ENCODE measurements around the gene CHORDC1.
"Not testable (repeated sequence)": the region's sequence is repeated elsewhere in the genome, so short reads cannot be mapped to it uniquely, and the experiment has no call there.

CHORDC1 gene

GRCh38 chr11:90222459-90223247 is at the start of gene CHORDC1:
Gene CHORDC1, minus strand, starts transcription at chr11:90223049. Its CDS starts 95 bp downstream, at chr11:90222954.
- DNase-seq (ENCODE audit: low read depth in 2 of 2), result peak; percentile 92 to 93

DNA sequence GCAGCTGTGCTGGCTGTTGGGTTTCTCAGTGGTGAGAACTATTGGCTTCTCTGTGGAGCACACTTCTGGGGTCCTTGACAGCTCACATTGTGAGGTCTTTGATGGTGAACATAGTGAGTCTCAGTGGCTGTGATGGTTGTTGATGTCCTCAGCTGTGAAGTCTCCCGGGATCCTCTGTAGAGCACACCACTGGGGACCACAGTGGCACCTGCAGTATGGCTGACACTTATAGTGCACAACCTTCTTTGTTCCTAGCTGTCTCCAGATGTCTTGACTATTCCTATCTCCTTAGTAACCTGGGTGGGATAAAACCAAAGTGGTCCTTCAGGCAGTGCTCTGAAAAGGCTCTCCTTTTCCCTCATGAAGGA is 34.3 kb upstream of the CHORDC1 start:
- no peak for DNase-seq (ENCODE audit: low read depth in 2 of 2)

- no peak for DNase-seq (ENCODE audit: low read depth in 2 of 2)
These were observed 33.7 kb upstream of the CHORDC1 start for GRCh38 chr11:90256404-90257157.

GRCh38 chr11:90254065-90254464 is 31.2 kb upstream of the CHORDC1 start:
- no peak for DNase-seq (ENCODE audit: low read depth in 2 of 2)

DNA sequence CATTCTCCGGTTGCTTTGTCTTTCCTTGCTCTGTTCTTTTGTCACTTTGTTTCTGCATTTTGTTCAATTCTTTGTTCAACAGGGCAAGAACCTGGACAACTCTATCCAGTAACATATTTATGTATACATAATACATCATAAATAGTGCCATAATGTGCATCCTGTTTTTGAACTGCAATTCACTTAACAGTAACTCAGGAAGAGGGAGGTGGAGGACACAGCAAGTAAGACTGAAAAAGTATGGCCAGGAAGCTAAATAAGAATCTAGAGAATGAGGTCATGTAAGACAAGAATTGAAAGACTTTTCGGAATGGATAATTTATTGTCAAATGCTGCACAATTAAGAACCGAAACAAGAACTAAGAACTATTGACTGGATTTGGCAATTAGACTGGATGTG is 29.2 kb upstream of the CHORDC1 start:
- DNase-seq (ENCODE audit: low read depth in 2 of 2), result no peak

- no peak for DNase-seq (ENCODE audit: low read depth in 2 of 2)
These were observed 28.8 kb upstream of the CHORDC1 start for GRCh38 chr11:90251599-90251998.

GRCh38 chr11:90250970-90251369 is 28.1 kb upstream of the CHORDC1 start:
- no peak for DNase-seq (ENCODE audit: low read depth in 2 of 2)

DNA sequence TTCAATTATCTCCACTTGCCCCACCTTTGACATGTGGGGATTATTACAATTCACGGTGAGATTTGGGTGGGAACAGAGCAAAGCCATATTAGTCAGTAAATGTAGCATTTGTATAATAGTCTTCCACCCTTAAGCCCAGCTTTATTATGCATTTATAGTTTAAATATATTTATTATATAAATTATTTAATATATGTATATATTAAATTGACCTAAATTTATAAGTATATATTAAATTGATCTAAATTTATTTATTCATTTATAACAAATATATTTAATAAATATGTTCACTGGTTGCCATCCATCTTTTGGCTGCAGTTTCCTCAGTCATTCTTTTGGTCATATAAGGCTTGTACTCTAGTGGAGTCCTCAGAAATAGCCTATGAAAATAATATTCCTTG is 23.6 kb upstream of the CHORDC1 start:
- no peak for DNase-seq (ENCODE audit: low read depth in 2 of 2)

GRCh38 chr11:90243534-90243933 is 20.7 kb upstream of the CHORDC1 start:
- DNase-seq (ENCODE audit: low read depth in 2 of 2), result no peak

DNA sequence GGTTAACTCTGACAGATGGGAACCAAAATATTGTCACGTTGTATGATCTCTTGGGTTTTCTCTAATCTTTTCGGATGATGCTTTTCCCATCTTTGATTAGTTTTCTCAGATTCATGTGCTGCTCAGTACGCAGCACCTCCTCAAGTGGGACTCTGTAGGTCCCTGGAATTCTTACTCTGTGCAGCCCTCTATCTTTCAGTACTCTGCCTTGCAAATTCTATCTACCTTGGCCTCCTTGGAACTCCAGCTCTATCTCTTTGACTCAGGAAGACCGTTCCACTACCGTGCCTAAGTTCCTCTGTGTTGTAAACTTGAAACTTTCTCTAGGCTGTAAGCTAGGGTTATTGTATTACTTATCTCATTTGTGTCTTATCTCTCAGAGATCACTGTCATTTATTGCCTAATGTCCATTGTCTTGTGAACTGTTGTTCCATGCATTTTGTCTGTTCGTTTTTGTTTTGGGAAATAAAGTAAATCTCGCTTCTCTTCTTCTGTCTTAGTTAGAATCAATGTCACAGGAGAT is 20.1 kb upstream of the CHORDC1 start:
- no peak for DNase-seq (ENCODE audit: low read depth in 2 of 2)

DNA sequence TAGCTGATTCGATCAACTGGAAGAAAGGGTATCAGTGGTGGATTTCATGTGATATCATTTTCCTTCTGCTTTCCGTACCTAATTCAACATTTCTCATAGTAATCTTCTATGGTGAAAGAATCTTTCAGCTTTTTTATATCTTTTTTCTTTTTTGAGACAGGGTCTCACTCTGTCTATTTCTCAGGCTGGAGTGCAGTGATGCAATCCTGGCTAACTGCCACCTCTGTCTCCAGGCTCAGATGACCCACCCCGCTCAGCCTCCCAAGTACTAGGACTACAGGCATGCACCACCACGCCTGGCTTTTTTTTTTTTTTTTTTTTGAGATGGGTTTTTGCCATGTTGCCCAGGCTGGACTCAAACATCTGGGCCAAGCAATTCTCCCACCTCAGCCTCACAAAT is 18.6 kb upstream of the CHORDC1 start:
- no peak for DNase-seq (ENCODE audit: low read depth in 2 of 2)

GRCh38 chr11:90239967-90240636 is 17.3 kb upstream of the CHORDC1 start:
- DNase-seq (ENCODE audit: low read depth in 2 of 2), result not testable (repeated sequence)

DNA sequence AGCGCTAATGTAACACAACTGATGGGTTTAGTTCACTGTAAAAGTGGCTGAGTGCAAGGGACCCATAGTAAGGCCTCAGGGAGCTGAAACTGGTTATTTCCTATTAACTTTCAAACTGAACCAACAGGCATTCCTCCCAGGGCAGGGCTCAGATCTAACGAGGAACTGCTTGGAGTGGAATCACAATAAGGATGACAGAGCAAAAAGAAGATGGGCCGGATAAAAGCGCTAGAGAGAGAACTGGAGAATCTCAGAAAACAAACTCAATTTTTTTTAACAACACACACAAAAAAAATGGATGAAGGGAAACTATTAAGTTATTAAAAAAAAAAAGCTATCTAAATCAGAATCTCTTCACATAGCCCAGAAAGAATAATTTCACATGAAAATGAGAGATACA is 14.2 kb upstream of the CHORDC1 start:
- no peak for DNase-seq (ENCODE audit: low read depth in 2 of 2)

DNA sequence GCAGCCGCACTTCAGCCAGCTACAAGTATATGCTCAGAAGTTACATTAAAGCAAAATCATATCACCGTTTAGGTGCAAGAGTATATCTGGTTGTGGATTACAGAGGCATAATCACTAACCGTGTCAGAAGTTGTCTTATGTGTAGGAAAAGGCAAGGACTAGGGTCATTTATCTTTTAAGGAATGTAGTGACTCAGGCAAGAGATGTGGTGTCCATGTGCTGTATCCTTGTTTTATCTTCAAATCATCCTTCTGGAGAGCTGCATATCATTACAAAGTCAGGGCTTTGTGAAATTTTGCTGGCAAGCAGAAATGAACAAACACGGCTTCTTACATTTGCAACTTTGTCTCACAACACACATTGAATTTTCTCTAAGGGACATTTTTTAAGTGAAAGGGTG is 12.7 kb upstream of the CHORDC1 start:
- no peak for DNase-seq (ENCODE audit: low read depth in 2 of 2)

GRCh38 chr11:90234977-90235376 is 12.1 kb upstream of the CHORDC1 start:
- DNase-seq (ENCODE audit: low read depth in 2 of 2), result no peak

DNA sequence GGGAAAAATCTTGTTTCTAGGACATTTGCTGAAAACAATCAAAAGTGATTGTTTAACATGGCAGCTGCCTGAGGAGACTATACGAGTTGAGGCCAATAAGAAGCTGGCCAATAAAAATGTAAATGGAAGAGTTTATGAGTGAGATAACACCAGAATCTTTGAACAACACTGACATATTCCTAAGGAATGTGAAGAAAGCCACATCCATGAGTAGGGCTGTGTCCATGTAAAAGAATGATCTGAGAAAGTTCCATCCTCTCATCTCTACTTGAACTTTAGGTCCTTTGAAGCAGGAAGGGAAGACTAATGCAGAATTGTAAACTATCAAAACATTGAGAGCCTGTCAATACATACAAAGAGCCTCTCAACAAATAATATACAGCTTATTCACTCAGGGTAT is 6.9 kb upstream of the CHORDC1 start:
- DNase-seq (ENCODE audit: low read depth in 2 of 2), result no peak

- no peak for DNase-seq (ENCODE audit: low read depth in 2 of 2)
These were observed 5.2 kb upstream of the CHORDC1 start for GRCh38 chr11:90228056-90228455.

DNA sequence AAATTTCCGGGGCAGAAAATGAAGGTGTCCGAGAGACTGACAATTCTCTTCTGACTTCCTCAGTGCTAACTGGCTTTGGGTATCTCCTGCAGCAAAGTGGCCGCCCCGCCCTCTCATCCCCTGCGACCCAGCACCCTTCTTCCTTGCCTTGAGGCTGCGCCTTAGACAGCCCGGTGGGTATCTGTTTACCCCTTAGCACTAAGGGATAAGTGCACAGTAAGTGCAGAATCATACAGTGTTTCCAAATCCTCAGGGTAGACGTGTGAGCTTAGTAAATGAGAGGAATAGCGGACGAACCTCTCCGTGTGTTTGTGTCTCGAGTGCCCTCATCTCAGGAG is 368 bp upstream of the CHORDC1 start:
- no peak for DNase-seq (ENCODE audit: low read depth in 2 of 2)

DNA sequence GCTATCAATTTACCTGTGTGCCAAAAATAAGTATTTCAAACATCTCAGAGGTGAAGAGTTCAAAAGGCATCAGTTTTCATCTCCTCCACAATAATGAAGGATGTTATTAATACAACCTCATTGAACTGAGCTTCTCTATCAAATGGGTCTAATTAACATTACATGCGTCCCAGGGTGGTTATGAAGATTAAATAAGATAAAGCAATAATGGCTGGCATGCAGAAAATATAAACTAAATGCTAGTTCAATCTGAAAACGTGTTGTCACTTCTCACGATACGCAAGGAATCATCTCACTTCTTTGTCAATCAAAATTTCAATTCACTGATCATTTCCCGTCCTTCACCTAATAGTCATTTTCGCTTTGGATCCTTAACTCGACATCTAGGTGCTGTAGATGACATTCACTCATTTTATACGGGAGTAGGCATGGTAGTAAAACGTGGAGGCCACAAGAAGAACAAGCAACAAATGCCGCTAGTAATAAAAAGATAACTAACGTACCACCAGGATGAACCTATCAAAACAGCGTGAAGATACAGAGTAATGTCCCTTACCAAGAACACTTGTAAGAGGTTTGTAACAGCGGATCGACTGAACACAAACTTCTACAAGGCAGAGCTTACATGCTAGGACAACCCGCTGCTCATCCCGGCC is 918 bp downstream of the CHORDC1 start:
- no peak for DNase-seq (ENCODE audit: low read depth in 2 of 2)

DNA sequence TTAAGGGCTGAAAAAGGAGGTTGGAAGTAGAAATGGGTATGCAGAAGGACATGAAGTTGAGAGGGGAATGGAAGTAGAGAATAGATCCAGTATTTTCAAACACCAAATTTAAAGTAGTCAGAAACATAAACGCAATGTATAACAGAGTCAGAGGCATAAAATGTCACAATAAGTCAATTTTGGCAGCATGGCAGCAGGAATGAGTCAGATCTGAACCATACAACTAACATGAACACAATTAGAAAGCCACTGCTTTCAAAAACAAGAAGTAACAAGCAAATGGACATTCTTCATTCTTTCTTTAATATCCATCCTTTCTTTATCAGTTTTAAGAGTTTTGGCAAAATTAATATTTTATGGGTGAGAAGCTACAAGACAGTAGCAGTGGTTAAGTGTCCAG is 2.5 kb downstream of the CHORDC1 start:
- no peak for DNase-seq (ENCODE audit: low read depth in 2 of 2)

DNA sequence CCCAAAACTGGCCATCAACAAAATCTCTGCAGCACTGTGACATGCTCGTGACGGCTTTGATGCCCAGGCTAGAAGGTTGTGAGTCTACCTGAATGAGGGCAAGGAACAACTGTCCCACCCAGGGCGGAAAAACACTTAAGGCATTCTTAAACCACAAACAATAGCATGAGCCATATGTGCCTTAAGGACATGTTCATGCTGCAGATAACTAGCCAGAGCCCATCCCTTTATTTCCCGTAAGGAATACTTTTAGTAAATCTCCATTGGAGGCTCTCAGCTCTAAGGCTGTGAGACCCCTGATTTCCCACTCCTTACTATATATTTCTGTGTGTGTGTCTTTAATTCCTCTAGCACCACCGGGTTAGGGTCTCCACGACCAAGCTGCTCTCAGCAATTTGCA is 3.4 kb downstream of the CHORDC1 start:
- DNase-seq (ENCODE audit: low read depth in 2 of 2), result no peak

- no peak for DNase-seq (ENCODE audit: low read depth in 2 of 2)
These were observed 4.2 kb downstream of the CHORDC1 start for GRCh38 chr11:90218606-90219005.

All from stimulated activated CD8-positive, alpha-beta memory T cell treated with anti-CD3 and anti-CD28 coated beads, Interleukin-15, amount 100 ng/mL, for 48 hours (primary cell).